GM19351 (cell line): ENCODE measurements around the gene RS1.

Source experiments
- ATAC-seq: cut with Tn5 transposase; IDR thresholded peaks from one replicate; pipeline ENCODE4 v1.9.1; 2021; ENCODE audit warnings: mild to moderate bottlenecking, moderate library complexity; ENCODE audit not compliant: unreplicated experiment

The RS1 gene

GRCh38 chrX:18672008-18672407, at the start of gene RS1:
Gene RS1 (minus strand): TSS chrX:18672108. CDS start chrX:18672068, 40 bp downstream.
- no peak for ATAC-seq

- no peak for ATAC-seq
Observed at GRCh38 chrX:18719852-18720251, 47.9 kb upstream of the RS1 start.

GRCh38 chrX:18714910-18715309, 43.0 kb upstream of the RS1 start:
- ATAC-seq = no peak

- no peak for ATAC-seq
Observed at GRCh38 chrX:18709833-18710232, 37.9 kb upstream of the RS1 start.

GRCh38 chrX:18707426-18708049, 35.6 kb upstream of the RS1 start, which contains the start of gene PPEF1:
Gene PPEF1 (plus strand): TSS chrX:18707645. CDS start chrX:18707781, 136 bp downstream.
- no peak for ATAC-seq

- no peak for ATAC-seq
Observed at GRCh38 chrX:18702362-18703195, 30.7 kb upstream of the RS1 start.

- no peak for ATAC-seq
Observed at GRCh38 chrX:18701621-18702361, 29.9 kb upstream of the RS1 start.

GRCh38 chrX:18698737-18699650, 27.1 kb upstream of the RS1 start:
- no peak for ATAC-seq

- ATAC-seq = no peak
Observed at GRCh38 chrX:18696653-18697052, 24.7 kb upstream of the RS1 start.

GRCh38 chrX:18692541-18692940, 20.6 kb upstream of the RS1 start:
- ATAC-seq = no peak

- no peak for ATAC-seq
Observed at GRCh38 chrX:18691431-18691830, 19.5 kb upstream of the RS1 start.

GRCh38 chrX:18687856-18688495, 16.1 kb upstream of the RS1 start:
- no peak for ATAC-seq

- no peak for ATAC-seq
Observed at GRCh38 chrX:18682979-18683387, 11.1 kb upstream of the RS1 start.

- no peak for ATAC-seq
Observed at GRCh38 chrX:18681996-18682395, 10.1 kb upstream of the RS1 start.

- ATAC-seq = no peak
Observed at GRCh38 chrX:18677161-18677869, 5.4 kb upstream of the RS1 start.

- ATAC-seq = no peak
Observed at GRCh38 chrX:18676470-18676869, 4.6 kb upstream of the RS1 start.

- no peak for ATAC-seq
Observed at GRCh38 chrX:18676050-18676449, 4.1 kb upstream of the RS1 start.

GRCh38 chrX:18674788-18675735, 3.2 kb upstream of the RS1 start:
- peak; percentile 77 for ATAC-seq
